Umbilical cord (tissue), 2 donors: ENCODE measurements around the gene ZNF891. TPM values are rescaled to one million over a fixed set of nuclear protein-coding genes. Genes with fewer than 3 reads are reported as not detected.

Experiments used
- DNase-seq: peaks from one replicate; pipeline ENCODE4 v3.0.0-alpha.2; 2015; ENCODE audit warnings: low spot score
- total RNA-seq: library from RNA; depleted of rRNA; stranded (reverse); fragments of >200 nt; gene quantifications from one replicate; pipeline ENCODE4 v1.2.3, GENCODE V29; 2014; ENCODE audit warnings: low replicate concordance; ENCODE audit not compliant: insufficient read depth

Gene ZNF891
- total RNA-seq, 1 donor from 2014 or later, result 9.1 TPM

DNA sequence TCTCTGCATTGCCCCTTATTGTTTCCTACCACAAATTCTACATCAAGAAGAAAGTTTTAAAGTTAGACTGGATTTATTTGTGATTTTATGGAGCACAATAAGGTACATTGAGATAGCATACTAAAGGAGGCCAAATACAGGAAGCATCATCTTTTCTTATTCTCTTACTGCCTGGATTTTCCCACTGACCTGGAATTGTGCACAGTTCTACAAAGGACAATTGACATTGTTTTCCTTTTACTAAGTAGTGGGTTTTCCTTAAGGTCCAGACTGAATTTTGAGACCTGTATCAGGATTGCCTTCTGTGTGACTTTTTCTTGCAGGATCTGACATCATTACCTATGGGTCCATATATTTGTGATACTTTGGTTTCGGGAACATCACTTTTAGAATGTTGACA is 68.1 kb downstream of the ZNF891 start:
- DNase-seq, result no peak

DNA sequence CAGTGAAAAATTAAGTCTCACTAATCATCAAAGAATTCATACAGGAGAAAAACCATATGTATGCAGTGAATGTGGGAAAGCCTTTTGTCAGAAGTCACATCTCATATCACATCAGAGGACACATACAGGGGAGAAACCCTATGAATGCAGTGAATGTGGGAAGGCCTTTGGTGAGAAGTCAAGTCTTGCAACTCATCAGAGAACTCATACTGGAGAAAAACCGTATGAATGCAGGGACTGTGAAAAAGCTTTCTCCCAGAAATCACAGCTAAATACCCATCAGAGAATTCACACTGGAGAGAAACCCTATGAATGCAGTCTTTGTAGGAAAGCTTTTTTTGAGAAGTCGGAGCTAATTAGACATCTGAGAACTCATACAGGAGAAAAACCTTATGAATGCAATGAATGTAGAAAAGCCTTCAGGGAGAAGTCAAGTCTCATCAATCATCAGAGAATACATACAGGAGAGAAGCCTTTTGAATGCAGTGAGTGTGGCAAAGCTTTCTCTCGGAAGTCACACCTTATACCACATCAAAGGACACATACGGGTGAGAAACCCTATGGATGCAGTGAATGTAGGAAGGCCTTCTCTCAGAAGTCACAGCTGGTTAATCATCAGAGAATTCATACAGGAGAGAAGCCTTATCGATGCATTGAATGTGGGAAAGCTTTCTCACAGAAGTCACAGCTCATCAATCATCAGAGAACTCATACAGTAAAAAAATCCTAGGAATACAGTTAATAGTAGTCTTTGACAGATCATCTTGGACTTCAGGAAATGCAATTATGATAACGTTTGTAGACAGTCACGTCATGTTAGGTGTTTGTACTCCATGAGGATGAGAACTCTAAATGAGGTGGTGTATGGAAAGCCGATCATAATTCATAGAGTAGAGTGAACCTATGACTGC is 71.6 kb downstream of the ZNF891 start:
- DNase-seq, result no peak

DNA sequence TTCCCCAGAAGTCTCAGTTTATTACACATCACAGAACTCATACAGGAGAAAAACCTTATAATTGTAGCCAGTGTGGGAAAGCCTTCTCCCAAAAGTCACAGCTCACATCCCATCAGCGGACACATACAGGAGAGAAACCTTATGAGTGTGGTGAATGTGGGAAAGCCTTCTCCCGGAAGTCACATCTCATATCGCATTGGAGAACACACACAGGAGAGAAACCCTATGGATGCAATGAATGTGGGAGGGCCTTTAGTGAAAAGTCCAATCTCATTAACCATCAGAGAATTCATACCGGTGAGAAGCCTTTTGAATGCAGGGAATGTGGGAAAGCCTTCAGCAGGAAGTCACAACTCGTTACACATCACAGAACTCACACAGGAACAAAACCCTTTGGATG is 72.6 kb downstream of the ZNF891 start:
- no peak for DNase-seq

Other genes starting within 250 kb of the ZNF891 start
- 34.7 TPM for gene CHFR, start 242.7 kb downstream of the ZNF891 start, total RNA-seq
- gene ZNF605, start 174.0 kb downstream of the ZNF891 start, total RNA-seq, result 32.5 TPM
- 20.9 TPM for gene ZNF26, start 143.9 kb downstream of the ZNF891 start, total RNA-seq
- 40.0 TPM for gene ZNF84, start 92.8 kb downstream of the ZNF891 start, total RNA-seq
- 14.9 TPM for gene ZNF140, start 49.4 kb downstream of the ZNF891 start, total RNA-seq
- gene ZNF10, start 353 bp upstream of the ZNF891 start, total RNA-seq, result 4.6 TPM
- 43.3 TPM for gene ZNF268, start 51.2 kb upstream of the ZNF891 start, total RNA-seq
- 0.48 TPM for gene ANHX, start 105.6 kb upstream of the ZNF891 start, total RNA-seq